GM23248 (cell line): Measurements from ENCODE around the gene OCLN. TPM values are rescaled to one million over a fixed set of nuclear protein-coding genes. Genes with fewer than 3 reads are reported as not detected.

Experiments used
- DNase-seq: peaks from one replicate; pipeline ENCODE4 v3.0.0-alpha.2; 2015
- H2AFZ ChIP-seq: fragments of 200-600 bp; sonication (generic); 2 replicates; pipeline ENCODE4 v1.6.1; 2016; ENCODE audit warnings: antibody characterized with exemption
- H3F3A ChIP-seq: fragments of 200-600 bp; sonication (generic); 2 replicates; pipeline ENCODE4 v1.6.1; 2016; ENCODE audit warnings: mild to moderate bottlenecking, antibody characterized with exemption, mixed run types; ENCODE audit not compliant: insufficient read depth
- H3K27ac ChIP-seq: fragments of 200-600 bp; sonication (generic); 2 replicates; pipeline ENCODE4 v1.5.1; 2016; ENCODE audit warnings: mild to moderate bottlenecking
- H3K27me3 ChIP-seq: fragments of 200-600 bp; sonication (generic); replicated peaks from 2 replicates; pipeline ENCODE4 v1.6.1; 2016; ENCODE audit warnings: mild to moderate bottlenecking; ENCODE audit not compliant: insufficient read depth
- H3K36me3 ChIP-seq: fragments of 200-600 bp; sonication (generic); 2 replicates; pipeline ENCODE4 v1.6.1; 2016; ENCODE audit warnings: low read depth, mild to moderate bottlenecking
- H3K4me1 ChIP-seq: fragments of 200-600 bp; sonication (generic); 2 replicates; pipeline ENCODE4 v1.6.1; 2016; ENCODE audit warnings: mild to moderate bottlenecking; ENCODE audit not compliant: insufficient read depth
- H3K4me2 ChIP-seq: fragments of 200-600 bp; sonication (generic); one replicate; pipeline ENCODE4 v1.6.1; 2016; ENCODE audit warnings: mild to moderate bottlenecking; ENCODE audit not compliant: unreplicated experiment
- H3K4me3 ChIP-seq: fragments of 200-600 bp; sonication (generic); 2 replicates; pipeline ENCODE4 v1.5.1; 2016; ENCODE audit warnings: mild to moderate bottlenecking
- H3K79me2 ChIP-seq: fragments of 200-600 bp; sonication (generic); 2 replicates; pipeline ENCODE4 v1.6.1; 2016; ENCODE audit warnings: mild to moderate bottlenecking; ENCODE audit not compliant: insufficient read depth
- H3K9ac ChIP-seq: fragments of 200-600 bp; sonication (generic); 2 replicates; pipeline ENCODE4 v1.6.1; 2016; ENCODE audit warnings: mild to moderate bottlenecking
- H3K9me2 ChIP-seq: fragments of 200-600 bp; sonication (generic); 2 replicates; pipeline ENCODE4 v1.6.1; 2016; ENCODE audit warnings: mixed run types, mild to moderate bottlenecking, moderate library complexity; ENCODE audit not compliant: insufficient read depth
- H3K9me3 ChIP-seq: fragments of 200-600 bp; sonication (generic); one replicate; pipeline ENCODE4 v1.6.1; 2017; ENCODE audit warnings: low read depth
- H4K20me1 ChIP-seq: fragments of 200-600 bp; sonication (generic); 2 replicates; pipeline ENCODE4 v1.6.0; 2016; ENCODE audit not compliant: insufficient read depth
- EZH2 ChIP-seq: fragments of 200-600 bp; sonication (generic); IDR thresholded peaks from 2 replicates; pipeline ENCODE4 v1.6.1; 2018; ENCODE audit warnings: antibody characterized with exemption, mild to moderate bottlenecking; ENCODE audit not compliant: insufficient read depth, poor library complexity, severe bottlenecking
- EZH2phosphoT487 ChIP-seq: fragments of 200-600 bp; sonication (generic); IDR thresholded peaks from 2 replicates; pipeline ENCODE4 v1.6.1; 2018; ENCODE audit warnings: antibody characterized with exemption, moderate library complexity, mild to moderate bottlenecking, low read depth; ENCODE audit not compliant: insufficient read depth
- WGBS, 2 experiments: methylation state at CpG; one replicate each; pipeline ENCODE4 v1.1.6; 2015 to 2017; ENCODE audit warnings: low lambda C conversion rate in 2 of 2, low coverage in 1 of 2; ENCODE audit errors: missing lambda C conversion rate in 2 of 2; 5-methylcytosine and 5-hydroxymethylcytosine counted together
- in situ Hi-C: fragments of 300-500 bp; cut with MboI; formaldehyde crosslinking; loops from 2 replicates; pipeline ENCODE4 v1.15.0; 2020
- polyA plus RNA-seq: library from polyadenylated mRNA; unstranded; fragments of >200 nt; fragmentation: Nextera tagmentation; extraction: Ambion mirVana; gene quantifications from 2 replicates; pipeline ENCODE4 v1.2.1, GENCODE V29; 2016
- total RNA-seq: library from RNA; depleted of rRNA; stranded (reverse); fragments of >200 nt; shearing (Covaris generic); gene quantifications from 2 replicates; pipeline ENCODE4 v1.2.3, GENCODE V29; 2014

Gene OCLN
- total and polyA plus RNA-seq, 2 experiments from 2014 or later: 0.59 to 1.7 TPM

- DNase-seq: no peak
Observed at GRCh38 chr5:69519285-69519684, 26.7 kb downstream of the OCLN start.

DNA sequence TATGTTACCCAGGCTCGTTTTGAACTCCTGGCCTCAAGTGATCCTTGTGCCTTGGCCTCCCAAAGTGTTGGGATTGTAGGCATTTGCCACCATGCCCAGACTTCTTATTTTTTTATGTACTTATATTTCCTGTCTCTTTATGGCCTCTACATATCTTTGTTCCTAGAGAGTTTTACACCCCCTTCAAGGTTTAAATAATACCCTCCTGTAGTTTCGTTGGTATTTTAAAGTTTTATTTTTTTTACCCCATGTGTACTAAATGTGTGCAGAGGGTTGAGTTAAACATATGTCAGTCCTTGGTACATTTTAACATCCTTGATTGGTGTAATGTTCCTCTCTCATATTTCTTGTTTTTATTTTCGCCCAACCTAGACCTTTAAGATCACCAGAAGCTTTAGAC, 29.4 kb downstream of the OCLN start:
- in situ Hi-C loops: no loop called here
- Histone ChIP-seq H3K27ac (no peak overlapping the region), H3K9me2 (no peaks in the 10 kb centered on the region), H3K79me2 (no peaks in the 10 kb centered on the region), H3F3A (peaks cover 18% of the 10 kb centered on the region), H4K20me1 (no peaks in the 10 kb centered on the region), H3K9ac (no peak overlapping the region), H3K4me3 (no peak overlapping the region), H3K4me1 (peaks cover 9% of the 10 kb centered on the region), H3K9me3 (no peaks in the 10 kb centered on the region), H3K4me2 (no peak overlapping the region), H3K27me3 (no peaks in the 10 kb centered on the region), H3K36me3 (no peaks in the 10 kb centered on the region), H2AFZ (no peak overlapping the region)
- WGBS, 2 experiments: 92 to 94% methylated on average over 3 of the region's 3 CpGs
- no peak for DNase-seq
- TF ChIP-seq EZH2phosphoT487 (no peak), EZH2 (no peak)

More at GRCh38 chr5:69519285-69519684, 26.7 kb downstream of the OCLN start:
- 94 to 98% methylated on average over 2 of the region's 2 CpGs for WGBS, 2 experiments
- Histone ChIP-seq H3K9me2 (no peaks in the 10 kb centered on the region), H3K4me1 (peaks cover 14% of the 10 kb centered on the region), H3K36me3 (no peaks in the 10 kb centered on the region), H3K27ac (no peak overlapping the region), H3K79me2 (no peaks in the 10 kb centered on the region), H3K9ac (no peak overlapping the region), H4K20me1 (no peaks in the 10 kb centered on the region), H3K4me3 (no peak overlapping the region), H3K9me3 (no peaks in the 10 kb centered on the region), H2AFZ (no peak overlapping the region), H3K4me2 (no peak overlapping the region), H3F3A (peaks cover 18% of the 10 kb centered on the region), H3K27me3 (no peaks in the 10 kb centered on the region)
- no peak for TF ChIP-seq EZH2
- no peak for TF ChIP-seq EZH2phosphoT487
- in situ Hi-C loops: no loop called here

- 59 to 60% methylated on average over 2 of the region's 2 CpGs for WGBS, 2 experiments
- in situ Hi-C loops: no loop called here
Observed at GRCh38 chr5:69525490-69525889, 32.9 kb downstream of the OCLN start.

DNA sequence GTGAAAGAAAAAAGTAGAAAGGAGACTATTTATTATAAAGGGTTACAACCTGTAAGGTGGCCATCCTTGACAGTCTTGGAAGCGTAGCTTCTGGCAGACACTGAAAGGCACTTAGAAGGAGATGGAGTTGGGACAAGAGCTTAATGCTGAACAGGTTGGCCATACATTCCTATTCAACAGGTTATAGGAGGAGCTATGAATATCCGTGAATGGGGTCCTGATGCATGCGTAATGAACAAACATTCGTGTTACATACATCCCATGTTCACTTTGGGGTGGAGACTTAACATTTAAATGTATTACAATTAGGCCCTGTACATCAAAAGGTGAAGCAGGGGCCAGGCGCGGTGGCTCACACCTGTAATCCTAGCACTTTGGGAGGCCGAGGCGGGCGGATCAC, 34.1 kb downstream of the OCLN start:
- in situ Hi-C loops: no loop called here
- H3K9me2 ChIP-seq: no peaks in the 10 kb centered on the region
- H3K79me2 ChIP-seq: no peaks in the 10 kb centered on the region
- no peaks in the 10 kb centered on the region for H4K20me1 ChIP-seq
- no peaks in the 10 kb centered on the region for H3K27me3 ChIP-seq
- no peak overlapping the region for H2AFZ ChIP-seq
- 95% methylated on average over 9 of the region's 9 CpGs for WGBS, 2 experiments
- TF ChIP-seq EZH2 (no peak), EZH2phosphoT487 (no peak)
- H3K36me3 ChIP-seq: no peaks in the 10 kb centered on the region
- H3K27ac ChIP-seq: no peak overlapping the region
- DNase-seq: no peak
- H3F3A ChIP-seq: peaks cover 4% of the 10 kb centered on the region; the same call in 1 of the 2 replicates
- no peak overlapping the region for H3K9ac ChIP-seq
- H3K4me1 ChIP-seq: no peaks in the 10 kb centered on the region
- H3K4me3 ChIP-seq: no peak overlapping the region
- H3K9me3 ChIP-seq: no peaks in the 10 kb centered on the region
- no peak overlapping the region for H3K4me2 ChIP-seq

More at GRCh38 chr5:69525490-69525889, 32.9 kb downstream of the OCLN start:
- no peak overlapping the region for H3K4me3 ChIP-seq
- H3K4me1 ChIP-seq: peaks cover 7% of the 10 kb centered on the region
- no peak overlapping the region for H3K4me2 ChIP-seq
- H3K36me3 ChIP-seq: no peaks in the 10 kb centered on the region
- no peaks in the 10 kb centered on the region for H4K20me1 ChIP-seq
- no peaks in the 10 kb centered on the region for H3K9me2 ChIP-seq
- peaks cover 15% of the 10 kb centered on the region for H3F3A ChIP-seq
- DNase-seq: no peak
- H2AFZ ChIP-seq: no peak overlapping the region
- no peaks in the 10 kb centered on the region for H3K27me3 ChIP-seq
- no peaks in the 10 kb centered on the region for H3K9me3 ChIP-seq
- no peak for TF ChIP-seq EZH2
- no peak for TF ChIP-seq EZH2phosphoT487
- no peak overlapping the region for H3K27ac ChIP-seq
- no peak overlapping the region for H3K9ac ChIP-seq
- no peaks in the 10 kb centered on the region for H3K79me2 ChIP-seq
